Fibroblast of skin of left biceps (primary cell): ENCODE results near the gene PSMG4.

ENCODE experiments used
- DNase-seq, 2 experiments: peaks; one replicate each; pipeline ENCODE4 v3.0.0-alpha.2; 2013; ENCODE audit warnings: low read depth in 2 of 2

Gene PSMG4

DNA sequence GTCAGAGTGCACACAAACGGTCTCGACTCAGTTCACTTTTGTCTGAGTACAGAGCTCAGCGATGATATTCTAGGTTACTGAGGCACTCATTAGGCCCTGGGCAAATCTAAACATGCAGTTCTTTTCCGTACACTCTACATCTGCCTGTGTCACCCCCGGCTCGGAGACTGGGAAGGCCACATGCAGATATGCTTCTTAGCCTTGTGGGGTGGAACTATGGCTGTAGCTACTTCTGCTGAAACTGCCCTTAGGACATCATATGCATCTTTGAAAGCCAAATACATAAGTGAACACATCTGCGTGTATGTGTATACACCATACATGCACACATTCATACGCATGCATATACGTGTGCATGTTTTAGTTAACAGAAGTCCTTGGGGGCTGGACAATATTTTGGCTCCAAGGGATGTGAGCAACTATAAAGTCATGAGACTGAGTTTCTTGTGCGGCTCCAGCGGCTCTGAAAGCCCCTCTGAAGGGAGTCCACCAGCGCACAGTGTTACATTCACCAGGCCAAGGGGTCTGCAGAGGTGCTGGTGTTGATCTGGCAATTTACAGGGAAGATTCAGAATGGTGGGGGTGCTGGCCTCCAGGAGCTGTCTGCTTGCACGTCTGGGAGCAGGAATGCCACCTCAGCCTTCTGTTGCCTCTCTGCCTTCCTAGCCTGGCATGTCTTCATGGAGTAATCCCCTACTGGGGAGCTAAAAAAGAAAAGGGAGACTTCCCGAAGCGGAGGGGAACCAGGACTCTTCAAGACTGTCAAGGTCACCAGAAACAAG is 31.6 kb downstream of the PSMG4 start:
- DNase-seq, result no peak

- no peak for DNase-seq
Observed at GRCh38 chr6:3290931-3291211, 32.1 kb downstream of the PSMG4 start.

DNA sequence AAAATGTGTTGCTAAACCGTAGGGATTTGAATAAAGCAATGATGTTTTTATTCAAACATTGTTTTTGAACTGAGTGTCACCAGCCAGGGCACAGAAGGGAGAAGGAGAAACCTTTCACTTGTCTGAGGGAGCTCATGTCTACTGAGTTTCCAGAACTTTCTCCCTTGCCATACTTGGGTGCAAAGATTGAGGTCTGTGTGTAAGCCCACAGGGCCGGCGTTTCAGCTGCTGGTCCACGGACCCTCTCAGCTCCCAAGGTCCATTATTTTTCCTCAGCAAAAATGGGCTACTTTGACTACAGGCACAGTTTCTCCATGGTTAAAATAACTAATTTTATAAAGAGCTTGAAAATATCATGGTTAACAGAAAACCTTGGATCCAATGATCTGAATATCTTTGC is 32.6 kb downstream of the PSMG4 start:
- DNase-seq, result no peak

DNA sequence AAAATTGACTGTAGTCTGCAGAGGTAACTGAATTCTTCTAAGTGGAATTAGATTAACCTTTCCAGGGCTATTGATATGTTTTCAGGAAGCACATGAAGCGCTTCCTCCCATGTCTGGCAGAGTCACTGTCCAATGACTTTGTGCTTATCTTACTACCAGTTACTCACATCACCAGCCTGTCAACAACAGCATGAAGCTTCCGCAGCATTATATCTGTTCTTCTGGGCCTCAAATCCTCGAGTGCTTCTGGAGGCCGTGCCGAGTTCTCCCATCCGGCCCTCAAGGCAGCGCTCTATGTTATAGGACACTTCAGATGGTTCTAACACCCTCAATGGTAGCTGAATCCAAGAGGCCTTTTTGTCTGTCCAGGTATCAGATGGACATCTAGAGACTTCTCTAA is 33.2 kb downstream of the PSMG4 start:
- no peak for DNase-seq

DNA sequence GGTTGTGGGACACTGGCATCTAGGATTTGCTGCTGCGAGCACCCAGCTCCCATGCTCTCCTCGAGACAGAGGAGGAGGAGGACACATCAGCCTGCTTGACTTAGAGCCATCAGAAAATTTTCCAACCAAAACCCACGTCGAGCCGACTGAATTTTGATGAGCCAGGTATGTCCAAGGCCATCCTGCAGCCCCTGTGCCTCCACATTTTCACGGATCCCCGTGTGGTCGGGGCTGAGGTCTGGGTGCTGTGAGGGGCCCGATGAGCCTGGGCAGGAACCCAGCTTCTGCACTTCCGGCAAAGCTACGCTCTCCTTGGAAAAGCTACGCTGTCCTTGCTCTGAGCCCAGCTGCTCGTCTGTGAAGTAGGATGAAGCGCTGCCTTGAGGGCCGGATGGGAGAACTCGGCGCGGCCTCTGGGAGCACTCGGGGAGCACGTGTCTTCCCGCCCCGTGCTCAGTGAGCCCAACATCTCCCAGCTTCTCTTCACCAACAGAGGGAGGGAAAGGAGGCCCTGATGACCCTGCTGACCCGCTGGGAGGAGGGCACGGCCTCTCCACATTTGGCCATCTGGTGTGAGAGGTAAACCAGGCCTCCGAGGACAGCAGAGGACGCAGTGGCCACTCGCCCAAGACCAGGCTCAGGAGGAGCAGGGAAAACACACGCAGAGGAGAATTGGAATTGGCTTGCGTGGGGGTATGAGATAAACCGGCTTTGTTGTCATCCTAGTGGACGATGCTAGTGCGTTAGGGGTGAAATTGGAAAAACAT is 33.9 kb downstream of the PSMG4 start:
- no peak for DNase-seq

DNA sequence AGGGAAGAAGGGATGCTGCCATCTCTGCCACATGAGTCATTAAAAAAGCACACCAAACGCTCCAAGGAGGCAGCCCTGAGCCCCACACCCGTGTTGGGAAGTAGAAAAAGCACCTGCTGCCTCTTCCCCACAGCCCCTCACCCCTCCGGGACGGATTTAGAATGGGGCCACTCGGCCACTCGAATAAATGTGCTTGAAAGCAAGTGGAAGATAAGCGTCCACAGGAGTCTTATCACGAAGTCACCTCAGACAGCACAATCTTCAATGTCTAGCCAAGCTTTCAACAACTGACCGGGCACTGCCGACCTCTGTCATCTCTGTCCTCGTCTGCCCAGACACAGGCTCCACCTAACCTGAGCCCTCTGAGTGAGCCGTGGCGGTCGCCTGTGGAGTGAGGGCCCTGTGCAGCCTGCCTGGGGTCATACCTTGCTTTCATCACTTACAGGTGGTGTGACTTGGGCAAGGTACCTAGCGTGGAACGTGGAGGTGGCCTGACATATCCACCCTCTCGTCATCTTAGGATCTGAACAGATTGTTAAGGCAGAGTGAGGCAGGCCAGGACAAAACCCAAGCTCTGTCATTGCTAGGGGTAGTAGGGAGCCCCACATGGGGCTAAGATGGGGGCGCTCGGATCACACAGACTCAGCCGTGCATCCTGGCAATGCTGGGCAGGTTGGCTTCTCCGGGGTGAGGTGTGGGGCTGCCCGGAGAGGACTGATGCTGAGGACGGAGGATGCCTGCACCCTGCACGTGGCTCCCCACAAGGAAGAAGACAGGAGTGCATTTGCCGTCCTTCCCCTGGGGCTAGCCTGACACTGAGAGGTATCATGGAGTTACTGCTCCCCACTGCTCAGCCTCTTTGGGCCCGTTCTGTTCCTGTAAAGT is 34.8 kb downstream of the PSMG4 start:
- no peak for DNase-seq

GRCh38 chr6:3294396-3294795 is 35.6 kb downstream of the PSMG4 start:
- no peak for DNase-seq

DNA sequence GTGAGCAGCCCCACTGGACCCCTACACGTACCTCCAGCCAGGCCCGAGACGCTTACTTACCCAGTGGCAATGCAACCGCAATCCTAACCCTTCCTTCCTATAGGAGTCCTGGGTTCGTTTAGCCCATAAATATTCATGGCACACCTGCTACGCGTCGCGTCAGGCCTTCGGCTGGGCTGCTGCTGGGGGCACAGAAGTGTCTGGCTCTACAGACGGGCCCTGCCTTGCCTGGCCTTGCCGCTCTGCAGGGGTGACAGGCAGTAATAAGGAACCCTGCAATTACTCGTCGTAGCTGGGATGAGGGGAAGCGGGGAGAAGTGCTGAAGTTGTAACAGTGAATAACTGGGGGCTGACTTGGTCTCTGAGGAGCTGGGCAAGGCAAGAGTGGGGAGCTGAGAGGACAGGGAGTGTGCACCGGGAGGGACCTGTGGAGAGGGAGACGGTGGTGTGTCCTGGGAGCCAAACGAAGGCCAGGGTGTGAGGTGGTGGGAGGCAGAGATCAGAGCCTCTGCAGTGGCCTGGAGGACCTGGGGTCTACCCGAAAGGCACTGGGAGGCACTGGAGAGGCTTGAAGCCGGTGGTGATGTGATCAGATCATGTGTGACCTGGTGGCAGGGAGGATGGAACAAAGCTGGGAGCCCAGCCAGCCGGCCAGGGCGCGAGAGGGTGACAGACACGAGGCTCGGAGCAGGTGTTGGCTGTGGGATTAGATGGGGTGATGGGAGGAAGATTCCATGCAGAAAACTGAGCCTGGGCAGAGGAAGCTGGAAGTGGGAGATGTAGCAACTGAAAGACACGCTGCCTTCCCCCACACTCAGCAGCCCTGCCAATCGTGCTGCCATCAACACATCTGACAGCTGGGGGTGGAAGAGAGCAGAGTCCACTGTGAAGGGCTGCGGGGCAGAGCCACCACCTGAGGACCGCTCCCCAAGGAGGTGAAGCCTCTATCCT is 36.4 kb downstream of the PSMG4 start:
- DNase-seq, result no peak

DNA sequence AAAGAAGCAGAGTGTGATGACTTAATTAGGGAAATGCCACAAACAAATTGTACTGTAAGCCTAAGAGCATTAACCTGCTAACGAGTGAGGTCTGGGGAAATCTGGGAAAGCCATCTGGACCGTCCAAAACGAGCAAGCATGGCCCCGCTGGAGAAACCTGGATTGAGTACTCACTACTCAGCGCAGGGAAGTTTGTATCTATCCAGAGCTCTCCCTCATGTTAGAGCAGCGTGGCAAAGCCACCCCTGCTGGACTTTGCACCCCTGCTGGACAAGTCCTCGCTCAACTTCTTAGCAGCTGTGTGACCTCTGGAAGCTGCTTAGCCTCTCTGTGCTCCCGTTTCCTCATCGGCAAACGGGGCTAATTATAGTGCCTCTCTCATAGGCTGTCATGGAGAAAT is 37.3 kb downstream of the PSMG4 start:
- DNase-seq, result no peak

- no peak for DNase-seq
Observed at GRCh38 chr6:3296537-3296936, 37.8 kb downstream of the PSMG4 start.

DNA sequence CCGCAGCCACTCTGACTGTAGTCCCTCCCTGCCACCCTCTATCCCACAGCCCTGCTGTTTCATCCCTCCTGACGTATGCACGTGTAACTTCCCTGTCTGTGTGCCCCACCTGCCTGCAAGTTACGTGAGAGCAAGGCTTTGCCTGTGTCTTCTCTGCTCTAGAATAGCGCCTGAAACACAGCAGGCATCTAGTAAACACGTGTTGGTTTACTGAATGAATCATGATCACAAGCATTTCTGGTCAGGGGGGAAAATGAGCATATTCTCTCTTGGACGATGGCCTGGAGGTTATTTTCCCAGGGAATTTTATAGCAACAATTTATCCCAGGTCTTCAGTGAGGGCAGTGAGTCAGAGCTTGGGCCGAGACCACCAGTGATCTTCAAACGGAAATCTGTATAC is 38.3 kb downstream of the PSMG4 start:
- no peak for DNase-seq

DNA sequence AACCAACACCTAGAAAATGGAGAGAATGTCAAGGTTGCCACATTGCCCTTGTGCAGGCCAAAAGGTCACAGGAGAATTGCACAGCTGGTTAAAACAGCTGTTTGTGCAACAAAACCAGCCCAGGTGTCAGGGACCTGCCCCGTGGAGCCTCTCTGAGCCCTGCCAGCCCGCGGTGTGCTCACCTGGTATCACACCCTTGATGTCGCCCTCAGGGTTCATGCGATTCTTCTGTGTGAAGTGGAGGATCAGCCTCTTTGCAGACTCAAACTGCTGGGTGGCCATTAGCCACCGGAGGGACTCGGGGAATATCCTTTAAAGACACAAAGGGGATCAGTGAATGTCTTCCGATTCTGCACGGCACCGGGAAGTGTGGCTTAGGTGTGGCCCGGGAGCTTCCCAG is 39.2 kb downstream of the PSMG4 start:
- DNase-seq, result no peak

GRCh38 chr6:3299221-3299620 is 40.5 kb downstream of the PSMG4 start:
- no peak for DNase-seq

GRCh38 chr6:3301506-3301905 is 42.8 kb downstream of the PSMG4 start:
- no peak for DNase-seq

DNA sequence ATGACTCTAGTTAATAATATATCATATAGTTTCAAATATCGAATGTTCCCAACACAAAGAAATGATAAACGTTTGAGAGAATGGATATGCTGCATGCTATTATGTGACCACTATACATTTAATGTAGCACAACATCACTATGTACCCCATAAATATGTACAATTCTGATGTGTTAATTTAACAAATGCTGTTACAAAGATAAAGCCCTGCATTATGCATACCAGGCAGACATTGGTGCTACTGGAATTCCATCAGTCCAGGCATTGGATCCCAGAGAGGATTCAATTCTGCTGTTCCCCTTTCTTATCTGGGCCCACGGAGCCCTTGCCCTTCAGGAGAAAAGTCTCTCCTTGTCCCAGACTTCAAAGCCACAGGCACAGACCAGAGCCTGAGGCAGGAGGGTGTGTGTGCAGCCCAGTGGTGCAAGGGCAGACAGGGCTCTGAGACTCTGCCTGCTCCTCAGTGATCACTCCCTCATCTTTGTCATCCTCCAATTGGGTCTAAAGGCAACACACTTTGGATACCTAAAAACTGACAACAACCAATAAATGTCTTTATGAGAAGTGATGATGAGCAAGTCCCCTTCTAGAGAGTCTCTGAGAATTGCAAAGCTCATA is 45.2 kb downstream of the PSMG4 start:
- DNase-seq, result no peak

GRCh38 chr6:3304500-3305215 is 45.9 kb downstream of the PSMG4 start:
- no peak for DNase-seq

GRCh38 chr6:3305216-3305565 is 46.4 kb downstream of the PSMG4 start:
- no peak for DNase-seq

DNA sequence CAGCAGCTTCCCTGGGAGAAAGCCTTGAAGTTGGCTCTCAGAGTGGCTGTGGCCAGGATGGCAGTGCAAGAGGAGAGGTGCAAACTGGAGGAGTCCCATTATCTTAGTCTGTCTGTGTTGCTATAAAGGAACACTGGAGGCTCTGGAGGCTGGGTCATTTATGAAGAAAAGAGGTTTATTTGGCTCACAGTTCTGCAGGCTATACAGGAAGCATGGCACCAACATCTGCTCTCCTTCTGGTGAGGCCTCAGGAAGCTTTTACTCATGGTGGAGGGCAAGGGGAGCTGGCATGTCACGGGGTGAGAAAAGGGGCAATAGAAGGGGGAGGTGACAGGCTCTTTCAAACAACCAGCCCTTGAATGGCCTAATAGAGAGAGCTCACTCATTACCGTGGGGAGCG is 47.1 kb downstream of the PSMG4 start:
- DNase-seq, result no peak

DNA sequence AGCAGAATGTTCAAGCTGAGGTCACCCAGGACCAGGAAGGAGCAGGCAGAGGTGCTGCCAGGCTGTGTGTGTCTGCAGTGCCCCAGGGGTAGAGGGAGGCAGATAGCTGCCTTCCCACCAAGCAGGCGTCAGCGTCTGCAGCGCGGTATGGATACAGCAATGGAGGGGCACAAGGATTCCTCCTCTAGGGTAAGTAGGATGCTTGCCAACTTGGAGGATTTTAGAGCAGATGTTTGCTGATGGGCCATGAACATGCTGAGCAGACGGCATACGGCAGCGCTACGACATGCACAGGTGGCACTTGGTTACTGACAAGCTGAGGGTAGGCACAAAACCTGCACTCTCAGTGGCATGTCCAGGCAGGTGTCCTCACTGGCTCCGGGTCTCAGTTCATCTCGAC is 48.1 kb downstream of the PSMG4 start:
- DNase-seq, result no peak

GRCh38 chr6:3307436-3307835 is 48.7 kb downstream of the PSMG4 start:
- no peak for DNase-seq

DNA sequence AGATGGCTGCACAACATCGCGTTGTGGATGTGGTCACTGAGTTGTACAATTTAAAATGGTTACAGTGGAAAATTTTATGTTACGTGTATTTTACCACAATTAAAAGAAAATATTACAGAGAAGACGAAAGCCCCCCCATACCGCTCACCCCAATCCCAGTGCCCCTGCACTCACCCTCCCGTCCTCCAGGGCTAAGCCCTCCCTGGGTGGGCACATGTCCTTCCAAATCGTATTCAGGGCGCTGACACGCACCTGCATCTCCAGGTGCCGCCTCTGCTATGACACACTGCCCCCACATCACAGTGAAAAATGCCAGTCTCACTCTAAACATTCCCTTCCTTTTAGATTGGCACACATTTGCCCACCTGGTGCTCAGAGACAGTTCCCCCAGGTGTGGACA is 49.4 kb downstream of the PSMG4 start:
- no peak for DNase-seq
